Stomach (tissue), 4 donors: ENCODE results near the gene CTSH.

ENCODE experiments used
- EP300 ChIP-seq: sonication (generic); formaldehyde crosslinking; IDR thresholded peaks from one replicate; pipeline ENCODE4 v1.6.1; 2017; ENCODE audit warnings: antibody characterized with exemption
- TF ChIP-seq, protein P1 (sequence below), 7 experiments: fragments of 450-650 bp in 4 of 7; fragments of 200-600 bp in 3 of 7; sonication (generic) in 3 of 7; IDR thresholded peaks; one replicate each; pipeline ENCODE4 v1.5.1; 2016 to 2019; ENCODE audit warnings: antibody characterized with exemption in 7 of 7, control low read depth in 2 of 7, mild to moderate bottlenecking in 1 of 7

DNA sequence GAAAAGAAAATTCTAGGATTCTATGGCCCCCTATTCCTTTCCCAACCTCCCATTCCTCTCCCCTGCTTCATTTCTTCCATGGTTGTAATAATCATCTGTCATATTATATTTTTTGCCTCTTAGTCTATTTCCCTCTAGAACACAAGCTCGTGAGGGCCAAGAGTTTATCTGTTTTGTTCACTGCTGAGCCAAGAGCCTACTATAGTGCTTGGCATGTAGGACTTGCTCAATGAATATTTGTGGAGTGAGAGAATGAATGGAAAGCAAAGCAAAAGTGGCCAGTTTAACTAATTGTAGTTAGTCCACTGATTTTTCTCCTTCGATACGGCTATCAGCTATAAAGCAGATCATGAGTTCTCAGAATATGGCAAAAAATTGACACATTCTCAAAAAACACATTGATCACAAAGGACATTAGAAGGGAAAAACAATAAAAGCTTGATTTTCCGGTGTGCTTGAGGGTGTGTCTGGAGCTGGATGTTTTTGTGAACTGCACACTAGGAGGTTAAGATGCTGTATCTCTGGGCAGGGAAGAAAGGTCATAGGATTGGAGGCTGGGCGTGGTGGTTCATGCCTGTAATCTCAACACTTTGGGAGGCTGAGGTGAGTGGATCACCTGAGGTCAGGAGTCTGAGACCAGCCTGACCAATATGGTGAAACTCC is 25.0 kb upstream of the CTSH start:
- TF ChIP-seq, protein P1, sequence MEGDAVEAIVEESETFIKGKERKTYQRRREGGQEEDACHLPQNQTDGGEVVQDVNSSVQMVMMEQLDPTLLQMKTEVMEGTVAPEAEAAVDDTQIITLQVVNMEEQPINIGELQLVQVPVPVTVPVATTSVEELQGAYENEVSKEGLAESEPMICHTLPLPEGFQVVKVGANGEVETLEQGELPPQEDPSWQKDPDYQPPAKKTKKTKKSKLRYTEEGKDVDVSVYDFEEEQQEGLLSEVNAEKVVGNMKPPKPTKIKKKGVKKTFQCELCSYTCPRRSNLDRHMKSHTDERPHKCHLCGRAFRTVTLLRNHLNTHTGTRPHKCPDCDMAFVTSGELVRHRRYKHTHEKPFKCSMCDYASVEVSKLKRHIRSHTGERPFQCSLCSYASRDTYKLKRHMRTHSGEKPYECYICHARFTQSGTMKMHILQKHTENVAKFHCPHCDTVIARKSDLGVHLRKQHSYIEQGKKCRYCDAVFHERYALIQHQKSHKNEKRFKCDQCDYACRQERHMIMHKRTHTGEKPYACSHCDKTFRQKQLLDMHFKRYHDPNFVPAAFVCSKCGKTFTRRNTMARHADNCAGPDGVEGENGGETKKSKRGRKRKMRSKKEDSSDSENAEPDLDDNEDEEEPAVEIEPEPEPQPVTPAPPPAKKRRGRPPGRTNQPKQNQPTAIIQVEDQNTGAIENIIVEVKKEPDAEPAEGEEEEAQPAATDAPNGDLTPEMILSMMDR (IDR thresholded peaks at IDR 0.05), result no peak
- TF ChIP-seq EP300, result no peak
